Peyer's patch (tissue), 4 donors: ENCODE data around the gene GIPC1.

Experiments used
- POLR2A ChIP-seq, 2 donors: fragments of 450-650 bp; IDR thresholded peaks; one replicate each; pipeline ENCODE4 v1.5.1; 2017; ENCODE audit warnings: antibody characterized with exemption in 2 of 2, mild to moderate bottlenecking in 2 of 2, moderate library complexity in 2 of 2
- TF ChIP-seq, protein P1 (sequence below), 6 experiments: fragments of 450-650 bp in 4 of 6; fragments of 200-600 bp in 2 of 6; sonication (generic) in 1 of 6; IDR thresholded peaks; one replicate each; pipeline ENCODE4 v1.5.1; 2017 to 2019; ENCODE audit warnings: antibody characterized with exemption in 6 of 6, mild to moderate bottlenecking in 3 of 6, moderate library complexity in 1 of 6

DNA sequence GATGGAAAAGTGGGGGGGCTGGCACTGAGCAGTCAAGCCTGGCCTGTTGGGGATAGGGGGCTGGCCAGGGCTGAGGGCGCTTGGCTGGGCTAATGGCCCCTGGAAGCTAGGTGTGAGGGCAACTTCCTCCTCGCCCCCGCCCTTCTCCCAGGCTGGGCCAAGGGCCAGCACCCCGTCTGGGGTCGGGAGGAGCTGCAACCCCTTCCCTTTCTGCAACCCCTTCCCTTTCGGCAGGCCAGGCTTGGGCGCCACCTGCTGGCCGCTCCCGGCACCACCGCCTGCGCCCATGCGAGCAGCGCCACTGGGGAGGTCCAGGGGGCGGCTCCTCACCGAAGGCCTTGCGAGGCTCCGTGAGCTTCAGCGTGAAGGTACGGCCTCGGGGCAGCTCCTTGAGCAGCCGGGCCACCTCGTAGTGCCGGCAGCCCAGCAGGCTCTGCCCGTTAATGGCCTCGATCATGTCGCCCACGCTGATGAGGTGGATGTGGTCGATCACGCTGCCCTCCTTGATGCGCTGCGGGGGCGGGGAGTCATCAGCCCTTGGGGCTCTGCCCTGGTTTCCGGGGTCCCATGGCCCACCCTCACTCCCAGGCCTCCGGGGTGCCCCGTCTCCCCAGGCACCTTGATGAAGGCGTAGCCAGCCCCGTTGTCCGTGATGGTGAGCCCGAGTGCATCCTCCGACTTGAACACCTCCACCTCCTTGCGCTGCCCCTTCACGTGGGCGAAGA, 15.8 kb downstream of the GIPC1 start:
- TF ChIP-seq, protein P1, sequence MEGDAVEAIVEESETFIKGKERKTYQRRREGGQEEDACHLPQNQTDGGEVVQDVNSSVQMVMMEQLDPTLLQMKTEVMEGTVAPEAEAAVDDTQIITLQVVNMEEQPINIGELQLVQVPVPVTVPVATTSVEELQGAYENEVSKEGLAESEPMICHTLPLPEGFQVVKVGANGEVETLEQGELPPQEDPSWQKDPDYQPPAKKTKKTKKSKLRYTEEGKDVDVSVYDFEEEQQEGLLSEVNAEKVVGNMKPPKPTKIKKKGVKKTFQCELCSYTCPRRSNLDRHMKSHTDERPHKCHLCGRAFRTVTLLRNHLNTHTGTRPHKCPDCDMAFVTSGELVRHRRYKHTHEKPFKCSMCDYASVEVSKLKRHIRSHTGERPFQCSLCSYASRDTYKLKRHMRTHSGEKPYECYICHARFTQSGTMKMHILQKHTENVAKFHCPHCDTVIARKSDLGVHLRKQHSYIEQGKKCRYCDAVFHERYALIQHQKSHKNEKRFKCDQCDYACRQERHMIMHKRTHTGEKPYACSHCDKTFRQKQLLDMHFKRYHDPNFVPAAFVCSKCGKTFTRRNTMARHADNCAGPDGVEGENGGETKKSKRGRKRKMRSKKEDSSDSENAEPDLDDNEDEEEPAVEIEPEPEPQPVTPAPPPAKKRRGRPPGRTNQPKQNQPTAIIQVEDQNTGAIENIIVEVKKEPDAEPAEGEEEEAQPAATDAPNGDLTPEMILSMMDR (IDR thresholded peaks at IDR 0.05): peak; percentile 69 to 91 (median 74)
- TF ChIP-seq POLR2A (IDR thresholded peaks at IDR 0.05): no peak
